Measurements from ENCODE around the gene NCOA1.
"Not testable (repeated sequence)": the region's sequence is repeated elsewhere in the genome, so short reads cannot be mapped to it uniquely, and the experiment has no call there.

NCOA1 gene

DNA sequence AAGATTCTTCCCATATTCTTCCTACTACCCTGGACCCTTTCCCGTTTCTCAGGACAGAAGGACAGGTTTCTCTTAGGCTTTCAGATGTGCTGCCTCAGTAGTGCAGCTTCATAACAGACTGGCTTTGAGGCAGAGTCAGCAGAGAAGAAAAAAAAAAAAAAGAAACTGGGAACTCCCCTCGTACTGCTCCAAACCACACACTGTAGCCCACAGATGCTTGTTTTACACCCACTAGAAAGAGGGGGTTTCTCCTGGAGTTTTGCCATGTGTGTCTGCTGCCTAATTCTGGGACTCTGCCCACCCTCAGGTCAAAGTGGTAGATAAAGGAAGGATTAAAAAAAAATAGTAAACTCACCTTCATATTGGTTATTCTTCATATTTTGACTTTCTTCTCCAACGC lies 95.9 kb downstream of the NCOA1 start:
- no peak for DNase-seq

DNA sequence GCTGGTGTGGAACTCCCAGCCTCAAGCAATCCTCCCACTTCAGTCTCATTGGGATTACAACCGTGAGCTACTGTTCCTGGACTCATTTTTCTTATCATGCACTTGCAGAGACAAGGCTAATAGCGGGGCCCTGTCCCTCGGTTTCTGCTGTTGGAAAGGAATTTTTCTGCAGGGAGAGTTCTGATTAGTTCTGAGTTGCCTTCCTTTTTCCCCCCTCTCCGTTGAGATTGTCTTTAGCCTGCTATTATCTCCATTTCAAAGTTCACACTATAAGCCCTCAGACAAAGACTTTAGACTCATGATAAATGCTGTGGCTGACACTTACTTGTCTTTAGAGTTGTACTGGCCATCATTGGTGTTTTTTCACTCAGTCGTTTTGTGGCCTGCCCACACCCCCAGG lies 97.2 kb downstream of the NCOA1 start:
- no peak for DNase-seq

DNA sequence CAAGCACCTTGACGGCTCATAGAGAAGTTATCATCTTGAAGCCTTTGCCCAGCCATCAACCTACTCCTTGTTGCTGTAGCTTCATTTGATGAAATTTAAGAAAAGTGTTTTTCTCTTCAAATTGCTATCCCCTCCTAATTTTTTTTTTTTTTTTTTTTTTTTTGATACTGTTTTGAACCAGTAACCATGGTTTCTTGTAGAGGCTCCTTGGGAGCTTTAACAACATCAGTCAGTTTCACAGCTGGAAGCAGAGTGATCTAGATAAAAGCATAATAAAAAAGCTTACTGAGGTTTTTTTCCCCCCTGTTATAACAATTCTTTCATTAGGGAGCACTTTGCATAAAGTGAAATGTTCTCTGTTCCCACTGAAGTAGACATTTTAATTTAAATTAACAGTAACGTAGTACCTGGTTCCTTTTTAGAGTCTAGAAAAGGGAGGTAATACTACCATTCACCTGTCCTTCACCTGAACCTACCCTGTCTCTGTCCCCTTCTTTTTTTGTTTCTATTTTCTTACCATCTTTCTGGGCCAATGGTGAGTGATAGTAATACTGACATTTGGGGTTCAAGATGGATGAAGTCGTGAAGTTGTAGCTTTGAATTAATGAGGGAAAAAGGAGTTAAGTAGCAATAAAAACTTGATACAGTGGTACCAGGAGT lies 101.5 kb downstream of the NCOA1 start:
- DNase-seq = no peak

DNA sequence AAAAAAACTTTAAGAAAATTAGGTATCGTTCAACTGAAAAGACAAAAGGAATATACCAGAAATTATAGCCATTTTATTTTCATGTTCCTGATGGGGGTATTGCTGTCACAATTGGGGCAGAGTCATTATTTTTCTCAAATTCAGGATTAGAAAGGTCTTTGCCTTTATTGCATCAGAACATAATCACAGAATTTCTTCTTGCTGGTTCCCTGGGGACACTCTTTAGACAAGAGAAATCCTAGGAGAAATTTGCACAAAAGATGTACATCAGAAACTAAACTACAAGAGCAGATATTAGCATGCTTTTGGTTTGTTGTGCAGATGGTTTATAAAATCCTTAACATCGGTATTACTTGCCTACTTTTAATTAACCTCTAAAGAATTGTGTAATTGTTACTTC lies 103.2 kb downstream of the NCOA1 start:
- DNase-seq = no peak

DNA sequence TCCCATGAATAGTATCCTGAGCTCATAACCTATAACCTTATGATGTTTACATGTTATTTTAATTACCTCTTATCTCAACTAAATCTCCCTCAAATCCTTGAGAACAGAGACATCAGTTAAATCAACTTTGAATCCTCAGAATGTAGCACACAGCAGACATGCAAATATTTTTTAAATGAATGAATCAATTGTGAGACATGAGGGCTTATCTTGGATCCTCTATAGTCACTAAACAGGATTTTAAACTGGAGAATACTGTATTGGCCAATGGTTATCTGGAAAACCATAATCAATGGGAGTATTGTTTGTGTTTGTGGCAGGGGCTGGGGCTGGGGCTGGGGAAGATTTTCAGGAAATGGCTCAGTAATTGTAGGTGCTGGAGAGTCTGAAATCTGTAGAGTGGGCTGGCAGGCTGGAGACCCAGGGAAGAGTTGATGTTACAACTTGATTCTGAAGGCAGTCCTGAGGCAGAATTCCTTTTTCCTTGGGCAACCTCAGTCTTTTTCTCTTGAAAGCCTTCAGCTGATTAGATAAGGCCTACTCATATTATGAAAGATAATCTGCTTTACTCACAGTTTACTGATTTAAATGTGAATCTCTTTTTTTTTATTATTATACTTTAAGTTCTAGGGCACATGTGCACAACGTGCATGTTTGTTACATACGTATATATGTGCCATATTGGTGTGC lies 106.3 kb downstream of the NCOA1 start:
- no peak for DNase-seq

DNA sequence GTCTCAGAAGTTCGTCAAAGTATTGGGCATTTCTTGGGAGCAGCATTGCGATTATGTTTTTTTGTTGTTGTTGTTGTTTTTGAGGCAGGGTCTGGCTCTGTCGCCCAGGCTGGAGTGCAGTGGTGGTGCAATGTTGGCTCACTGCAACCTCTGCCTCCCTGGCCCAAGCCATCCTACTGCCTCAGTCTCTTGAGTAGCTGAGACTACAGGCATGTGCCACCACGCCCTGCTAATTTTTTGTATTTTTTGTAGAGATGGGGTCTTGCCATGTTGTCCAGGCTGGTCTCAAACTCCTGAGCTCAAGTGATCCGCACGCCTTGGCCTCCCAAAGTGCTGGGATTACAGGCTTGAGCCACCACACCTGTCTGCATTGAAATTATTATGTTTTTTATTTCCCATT lies 109.1 kb downstream of the NCOA1 start:
- not testable (repeated sequence) for DNase-seq

DNA sequence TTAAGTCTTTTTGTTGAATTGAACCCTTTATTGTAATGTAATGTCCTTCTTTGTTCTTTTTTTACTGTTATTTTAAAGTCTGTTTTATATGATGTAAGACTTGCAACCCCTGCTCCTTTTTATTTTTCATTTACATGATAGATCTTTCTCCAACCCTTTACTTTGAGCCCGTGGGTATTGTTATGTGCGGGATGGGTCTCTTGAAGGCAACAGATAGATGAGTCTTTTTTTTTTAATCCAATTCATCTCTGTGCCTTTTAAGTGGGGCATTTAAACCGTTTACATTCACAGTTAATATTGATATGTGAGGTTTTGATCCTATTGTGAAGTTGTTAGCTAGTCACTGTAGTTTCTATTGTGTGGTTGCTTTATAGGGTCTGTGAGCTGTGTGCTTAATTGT lies 120.6 kb downstream of the NCOA1 start:
- no peak for DNase-seq

DNA sequence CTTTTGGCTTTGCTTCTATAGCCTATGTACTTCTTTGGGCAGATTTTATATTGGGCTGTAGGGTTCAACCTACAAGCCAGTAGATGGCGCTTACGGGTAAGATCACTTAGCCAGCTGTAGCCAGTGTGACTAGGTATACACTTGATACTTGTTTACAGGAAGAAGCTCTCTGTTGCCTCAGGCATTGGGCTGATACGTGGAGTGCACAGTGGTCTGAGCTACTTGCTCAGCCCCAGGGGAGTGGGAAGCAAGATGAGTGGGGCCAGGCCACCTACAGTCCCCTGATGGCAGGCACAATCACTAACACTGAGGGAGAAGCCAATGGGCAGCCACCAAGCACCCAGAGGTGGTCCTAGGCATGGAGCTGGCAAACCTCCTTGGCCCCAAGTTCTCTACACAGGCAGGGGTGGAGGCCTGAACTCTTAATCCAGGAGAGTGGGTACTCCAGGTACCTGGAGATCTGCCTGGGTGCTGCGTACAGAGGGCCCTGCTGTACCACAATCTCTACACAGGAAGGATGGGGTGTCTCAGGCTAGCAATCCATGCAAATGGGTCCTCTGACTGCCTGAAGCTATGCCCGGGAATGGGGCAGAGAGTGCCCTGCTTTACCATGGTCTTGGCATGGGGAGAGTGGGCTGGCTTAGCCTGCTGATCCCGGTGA lies 122.2 kb downstream of the NCOA1 start:
- no peak for DNase-seq

DNA sequence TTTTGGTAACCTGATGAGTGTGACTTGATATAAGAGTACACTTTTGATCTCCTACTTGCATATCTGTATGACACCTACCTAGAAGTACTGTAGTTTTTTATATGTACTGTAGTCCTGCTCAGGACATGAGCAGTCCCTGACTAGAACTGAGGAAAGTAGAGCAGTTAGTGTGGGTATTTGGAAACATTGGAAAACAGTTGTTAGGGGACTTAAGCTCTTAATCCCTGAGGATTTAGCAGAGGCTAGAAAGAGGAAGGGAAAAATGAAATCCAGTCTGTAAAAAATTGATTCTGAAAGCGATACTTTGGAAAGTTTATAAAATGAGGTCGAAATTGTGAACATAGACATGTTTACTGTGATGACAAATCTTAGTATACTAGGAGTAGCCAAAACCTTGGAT lies 125.6 kb downstream of the NCOA1 start:
- no peak for DNase-seq

DNA sequence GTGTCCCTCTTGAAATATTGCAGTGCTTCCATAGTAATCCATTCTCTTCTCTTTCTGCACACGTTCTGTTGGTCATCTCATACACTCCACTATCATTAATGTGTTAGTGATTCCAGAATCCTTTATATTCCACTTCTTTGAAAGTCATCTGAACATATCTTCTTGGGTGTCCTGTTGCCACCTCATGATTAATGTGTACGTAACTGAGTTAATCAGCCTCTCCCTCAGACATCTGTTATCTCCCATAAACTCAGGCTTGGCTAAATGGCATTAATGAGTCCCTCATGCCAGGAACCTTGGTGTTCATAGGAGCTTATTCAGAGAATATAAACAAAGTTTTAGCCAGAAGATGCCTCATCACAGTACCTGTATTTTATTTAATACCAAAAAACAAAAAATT lies 126.4 kb downstream of the NCOA1 start:
- peak; percentile 55 for DNase-seq

DNA sequence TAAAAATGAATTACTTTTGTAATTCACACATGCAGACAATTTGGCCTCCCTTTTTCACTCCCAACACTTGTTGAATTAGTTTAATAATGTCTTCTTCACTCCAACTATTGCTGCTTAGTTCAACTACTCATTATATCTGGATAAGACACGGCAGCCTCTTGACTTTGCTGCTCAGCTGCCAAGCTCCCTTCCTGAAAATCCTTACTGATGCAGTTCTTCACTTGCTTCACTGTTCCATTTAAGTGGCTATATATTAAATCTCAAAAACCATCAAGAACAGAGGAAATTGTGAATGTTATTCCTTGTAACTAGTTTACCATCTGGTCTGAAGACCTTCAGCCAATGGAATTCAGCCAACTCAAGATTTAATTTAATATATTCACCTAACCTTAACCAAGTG lies 127.1 kb downstream of the NCOA1 start:
- DNase-seq = no peak

DNA sequence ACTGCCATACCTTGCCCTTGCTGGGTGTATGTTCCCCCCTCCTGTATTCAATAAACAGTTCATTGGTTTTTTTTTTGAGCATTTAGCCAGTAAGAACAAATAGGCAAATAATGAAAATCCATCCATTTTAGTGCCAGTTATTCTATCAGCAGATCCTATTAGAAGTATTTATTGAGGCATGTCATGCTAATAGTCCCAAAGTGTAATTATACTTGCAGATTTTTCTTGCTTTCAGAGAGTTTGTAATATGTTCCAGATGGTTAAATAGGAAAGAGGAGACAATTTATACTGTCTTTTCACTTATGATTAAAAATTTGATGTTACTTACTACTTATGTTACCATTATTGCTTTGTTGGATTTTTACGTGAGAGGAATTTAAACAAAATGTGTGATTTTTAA lies 127.6 kb downstream of the NCOA1 start:
- DNase-seq = no peak

DNA sequence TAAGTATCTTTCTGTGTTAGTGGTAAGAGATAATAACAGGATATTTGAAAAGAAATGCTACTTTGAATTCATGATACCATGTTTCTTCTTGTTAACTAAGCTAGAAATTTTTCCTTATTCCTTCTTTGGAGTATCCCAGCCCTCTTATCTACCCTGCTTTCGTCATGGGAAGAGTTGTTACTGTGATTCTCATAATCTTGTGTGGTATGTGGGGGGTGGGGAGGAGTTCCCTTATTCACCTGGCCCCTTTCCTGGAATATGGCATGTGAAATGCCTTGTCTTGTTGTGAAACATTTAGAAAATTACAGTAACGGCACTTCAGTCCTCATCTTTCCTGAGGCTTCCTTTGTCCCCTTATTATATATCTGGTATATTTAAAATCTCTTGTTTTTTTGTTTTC lies 129.9 kb downstream of the NCOA1 start:
- no peak for DNase-seq

DNA sequence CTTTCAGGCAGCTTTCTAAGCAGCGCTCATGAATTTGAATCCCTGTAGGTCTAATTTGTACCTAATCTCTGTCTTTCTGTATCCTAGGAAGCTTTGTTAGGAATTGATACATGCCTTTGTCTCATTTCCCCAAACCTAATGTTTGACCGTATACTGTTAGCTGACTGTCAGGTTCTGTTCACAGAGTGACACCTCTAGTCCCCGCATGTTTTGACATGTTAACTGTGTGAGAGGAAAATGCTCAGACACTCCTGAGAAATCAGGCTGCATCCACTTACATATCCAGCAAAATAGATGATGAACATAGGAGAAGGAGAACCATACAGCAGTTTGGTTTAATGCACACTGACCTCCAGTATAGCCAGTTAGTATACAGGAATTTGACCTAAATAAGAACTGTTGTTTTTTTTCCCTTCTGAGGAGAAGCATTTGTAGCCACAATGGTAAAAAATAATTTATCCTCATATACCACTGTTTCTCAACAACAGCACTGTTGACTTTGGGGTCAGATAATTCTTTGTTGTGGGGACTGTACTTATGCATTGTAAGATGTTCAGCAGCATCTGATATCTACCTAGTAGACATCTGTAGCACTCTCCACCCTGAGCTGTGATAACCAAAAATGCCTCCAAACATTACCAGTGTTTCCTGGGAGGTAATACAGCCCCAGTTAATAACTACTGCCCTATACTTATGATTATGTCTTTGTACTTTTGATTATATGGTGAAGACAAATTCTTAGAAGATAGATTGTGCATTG lies 130.9 kb downstream of the NCOA1 start:
- DNase-seq = no peak

DNA sequence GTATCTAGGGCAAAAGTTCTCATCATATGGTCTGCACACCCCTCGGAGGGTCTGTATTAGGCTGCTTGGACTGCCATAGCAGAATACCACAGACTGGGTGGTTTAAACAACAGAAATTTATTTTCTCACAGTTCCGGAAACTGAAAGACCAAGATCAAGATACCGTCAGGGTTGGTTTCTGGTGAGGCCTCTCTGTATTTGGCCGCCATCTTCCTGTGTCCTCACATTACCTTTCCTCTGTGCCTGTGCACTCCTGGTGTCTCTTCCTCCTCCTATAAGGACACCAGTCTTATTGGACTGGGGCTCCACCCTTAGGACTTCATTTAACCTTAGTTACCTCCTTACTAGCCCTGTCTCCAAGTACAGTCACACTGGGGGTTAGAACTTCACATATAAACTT lies 132.5 kb downstream of the NCOA1 start:
- DNase-seq = no peak

DNA sequence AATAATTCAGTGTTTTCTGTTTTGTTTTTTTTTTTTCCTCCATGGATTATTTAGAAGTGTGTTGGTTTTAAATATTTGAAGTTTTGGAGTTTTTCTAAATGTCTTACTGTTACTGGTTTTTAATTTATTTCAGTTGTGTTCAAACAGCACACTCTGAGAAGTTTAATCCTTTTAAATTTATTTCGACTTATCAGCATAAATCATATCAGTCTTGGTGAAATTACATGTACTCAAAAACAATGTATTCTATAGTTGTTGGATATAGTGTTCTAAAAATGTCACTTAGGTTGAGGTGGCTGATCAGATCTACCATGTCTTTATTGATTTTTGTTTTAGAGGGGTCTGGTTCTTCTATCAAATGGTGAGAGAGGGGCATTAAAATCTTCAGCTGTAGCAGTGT lies 134.7 kb downstream of the NCOA1 start:
- no peak for DNase-seq

DNA sequence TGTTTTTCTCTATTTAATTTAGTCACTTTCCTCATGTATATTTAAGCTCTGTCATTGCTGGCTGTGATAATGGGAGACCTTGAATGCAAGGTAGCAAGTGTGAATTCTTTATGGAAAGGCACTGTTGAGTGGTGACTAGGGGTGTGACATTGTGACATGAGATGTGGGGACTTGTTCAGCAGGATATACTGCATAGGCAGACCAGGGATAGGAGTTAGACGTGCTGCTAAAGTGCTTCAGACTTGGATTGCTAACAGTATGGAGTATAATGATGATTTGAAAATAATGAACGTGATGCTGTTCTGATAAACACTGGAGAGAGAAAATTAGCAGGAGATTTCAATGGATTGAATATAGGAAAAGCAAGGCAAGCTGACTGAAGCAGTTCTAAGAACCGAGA lies 135.1 kb downstream of the NCOA1 start:
- DNase-seq = no peak

DNA sequence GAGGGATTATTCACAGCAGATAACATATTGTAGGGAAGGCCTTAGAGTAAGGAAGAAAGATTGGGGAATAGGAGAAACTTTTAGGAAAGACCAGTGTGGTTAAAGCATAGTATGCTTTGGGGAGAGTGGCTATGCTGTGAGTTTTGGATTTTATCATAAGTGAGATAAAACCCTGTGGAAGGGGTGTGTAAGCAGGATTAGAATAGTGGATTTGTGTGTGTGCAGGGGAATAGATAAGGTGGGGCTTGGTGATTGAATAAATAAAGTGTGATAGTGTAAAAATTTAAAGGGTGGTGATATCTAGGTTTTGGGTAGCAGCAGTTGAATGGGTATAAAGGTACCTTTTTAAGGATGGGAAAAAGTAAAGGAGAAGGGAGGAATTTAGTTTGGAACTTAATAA lies 137.7 kb downstream of the NCOA1 start:
- DNase-seq = no peak

DNA sequence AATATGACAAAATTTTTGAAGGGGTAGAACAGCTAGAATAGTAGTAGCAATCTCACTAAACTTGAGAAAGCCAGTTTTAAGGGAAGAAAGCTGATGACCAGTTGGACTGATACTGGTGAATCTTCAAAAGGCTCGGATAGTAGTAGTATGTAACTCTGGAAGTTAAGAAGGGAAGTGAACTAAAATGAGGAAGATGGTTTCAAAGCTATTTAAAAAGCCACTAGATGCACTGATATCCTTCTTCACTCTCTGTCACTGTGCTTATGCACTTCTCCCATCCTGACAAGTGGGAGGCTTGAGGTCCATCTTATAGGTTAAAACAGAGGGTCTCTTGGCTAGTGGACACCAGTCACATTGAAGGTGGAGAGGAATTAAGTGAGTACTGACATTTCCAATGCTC lies 141.1 kb downstream of the NCOA1 start:
- no peak for DNase-seq

DNA sequence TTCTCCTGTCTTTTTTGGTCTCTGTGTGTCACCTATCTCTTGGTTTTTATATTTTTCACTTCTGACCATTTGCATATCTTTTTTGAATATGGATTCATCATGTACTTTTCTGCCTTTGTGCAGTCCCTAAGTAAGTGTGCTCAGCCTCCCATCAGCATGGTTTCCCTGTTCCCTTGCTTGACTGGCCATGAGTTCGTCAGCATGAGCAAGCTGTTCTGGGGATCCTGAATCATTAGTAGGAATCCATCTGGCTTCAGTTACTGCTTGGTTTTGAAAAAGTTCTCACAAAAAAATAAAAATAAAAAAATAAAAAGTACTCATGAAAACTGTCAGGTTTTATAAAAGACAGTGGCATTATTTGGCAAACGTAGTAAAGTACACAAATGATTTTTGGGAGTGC lies 144.1 kb downstream of the NCOA1 start:
- peak; percentile 68 for DNase-seq

DNA sequence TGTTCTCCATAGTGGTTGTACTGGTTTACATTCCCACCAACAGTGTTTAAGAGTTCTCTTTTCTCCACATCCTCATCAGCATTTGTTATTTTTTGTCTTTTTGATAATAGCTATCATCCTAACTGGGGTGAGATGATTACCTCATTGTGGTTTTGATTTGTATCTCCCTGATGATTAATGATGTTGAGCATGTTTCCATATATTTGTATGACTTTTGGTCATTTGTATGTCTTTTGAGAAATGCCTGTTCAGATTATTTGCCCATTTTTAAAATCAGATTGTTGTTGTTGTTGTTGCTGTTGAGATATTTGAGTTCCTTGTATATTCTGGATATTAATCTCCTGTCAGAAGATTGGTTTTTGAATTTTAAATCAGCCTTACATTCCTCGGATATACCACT lies 147.5 kb downstream of the NCOA1 start:
- no peak for DNase-seq

DNA sequence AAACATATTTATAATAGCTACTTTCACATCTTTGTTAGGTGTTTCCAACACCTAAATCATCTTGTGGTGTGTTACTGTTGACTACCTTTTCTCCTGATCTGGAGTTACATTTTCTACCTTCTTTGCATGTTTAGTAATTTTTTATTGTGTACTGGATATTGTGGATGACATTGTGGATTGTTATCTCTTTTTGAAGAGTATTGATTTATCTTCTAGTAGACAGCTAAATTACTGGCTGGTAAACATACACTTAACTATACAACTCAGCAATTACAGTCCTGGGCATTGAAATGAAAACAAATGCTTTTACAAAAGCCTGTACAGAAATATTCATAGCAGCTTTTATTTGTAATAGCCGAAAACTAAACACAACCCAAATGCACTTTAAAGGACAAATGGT lies 151.3 kb downstream of the NCOA1 start:
- DNase-seq = no peak

DNA sequence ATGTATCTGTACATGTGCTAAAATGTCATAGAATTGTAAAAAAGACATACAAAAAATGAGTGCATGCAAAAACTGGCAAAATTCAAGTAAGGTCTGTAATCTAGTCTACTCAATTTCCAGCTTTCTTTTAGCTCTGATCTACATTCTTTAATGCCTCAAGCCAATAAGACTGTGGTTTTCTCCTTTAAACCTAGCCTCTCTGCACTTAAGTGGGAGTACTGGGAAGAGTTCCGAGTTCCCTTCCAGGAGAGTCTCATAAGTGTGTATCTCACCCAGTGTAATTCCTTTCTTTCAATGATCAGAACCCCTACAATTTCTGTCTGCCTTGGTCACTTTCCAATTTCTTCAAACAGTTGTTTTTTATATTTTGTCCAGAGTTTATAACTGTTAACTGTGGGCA lies 152.0 kb downstream of the NCOA1 start:
- DNase-seq = no peak

DNA sequence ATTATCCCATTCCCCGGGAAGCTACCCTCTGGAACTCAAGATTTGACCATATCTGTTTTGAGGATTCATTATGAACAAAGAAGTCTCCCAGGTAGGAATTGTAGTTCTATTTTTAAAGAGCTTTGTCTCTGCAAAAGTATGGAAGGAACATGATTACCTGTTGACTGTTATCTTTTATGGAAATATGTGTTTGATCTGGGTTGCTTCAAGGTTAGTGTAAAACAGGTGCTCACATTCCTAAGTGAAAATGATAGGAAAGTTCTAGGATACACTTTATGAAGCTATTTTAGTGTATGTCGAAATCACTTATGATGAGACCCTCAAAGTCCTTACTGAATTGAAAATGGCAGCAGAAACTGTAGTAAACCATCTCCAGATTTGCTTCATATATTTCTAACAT lies 153.0 kb downstream of the NCOA1 start:
- DNase-seq = no peak

Data from NCI-H2171 treated with DMSO at 0.1 percent for 48 hours (cell line).